ENCODE measurements around the gene CASZ1. TPM values are rescaled to one million over a fixed set of nuclear protein-coding genes. Genes with fewer than 3 reads are reported as not detected.

The CASZ1 gene
- polyA plus RNA-seq, 3 donors: 0.30 to 3.7 (median 0.50) TPM

DNA sequence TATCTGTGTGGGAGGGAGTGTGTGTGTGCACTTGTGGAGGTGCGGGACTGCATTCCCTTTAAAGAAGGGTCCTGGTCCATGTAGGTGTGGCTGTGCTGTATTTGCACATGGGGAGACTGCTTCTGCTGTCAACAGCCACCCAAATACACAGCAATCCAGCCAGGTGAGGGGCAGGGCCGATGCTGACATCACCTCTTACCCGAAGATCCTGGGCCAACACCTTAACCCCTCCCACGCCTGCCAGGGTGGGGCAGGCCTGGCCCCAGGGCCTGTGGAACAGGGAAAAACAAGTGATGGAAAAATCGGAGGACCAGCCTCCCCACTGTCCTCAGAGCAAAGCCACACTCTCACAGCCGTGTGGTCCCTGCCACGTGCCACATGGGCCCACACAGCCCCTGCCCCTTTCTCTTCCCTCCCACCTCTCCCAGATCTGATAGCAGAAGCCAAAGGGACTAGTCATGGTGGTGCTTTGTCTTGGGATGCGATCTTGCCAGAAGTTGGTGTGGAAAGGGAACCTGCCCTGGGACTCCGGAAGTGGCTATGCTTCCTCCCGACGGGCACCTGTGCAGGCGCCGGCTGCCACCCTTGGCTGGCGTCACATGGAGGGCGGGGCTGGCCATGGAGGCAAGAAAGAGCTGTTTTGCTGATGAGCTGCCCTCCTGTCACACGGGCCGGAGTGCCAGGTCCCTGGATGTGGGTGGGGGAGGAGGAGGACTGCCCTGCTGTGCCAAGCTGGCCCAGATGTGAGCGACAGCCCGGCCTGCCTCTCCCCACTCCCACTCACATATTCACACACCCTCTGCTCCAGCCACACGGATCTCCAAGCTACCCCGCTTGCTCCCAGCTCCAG, 7.8 kb upstream of the CASZ1 start:
- Histone ChIP-seq H3K4me2 (replicated peaks; ENCODE audit: extremely low read depth, low read length, poor library complexity, severe bottlenecking) (no peak overlapping the region), H3K4me1 (ENCODE audit: control insufficient read depth in 1 of 2, insufficient read depth in 2 of 2, low read length in 2 of 2) (no peaks in the 10 kb centered on the region), H3K27ac (ENCODE audit: low read depth in 1 of 2, low read length in 2 of 2) (no peak overlapping the region), H2AFZ (ENCODE audit: insufficient read depth, low read depth, low read length, poor library complexity, severe bottlenecking) (no peak overlapping the region), H3K4me3 (replicated peaks in 1 of 3; ENCODE audit: low read depth in 2 of 3, low read length in 3 of 3) (no peak overlapping the region), H3K27me3 (ENCODE audit: control insufficient read depth in 2 of 2, insufficient read depth in 2 of 2, low read length in 2 of 2) (peaks cover 0 to 14% of the 10 kb centered on the region in 2 donors), H3K36me3 (replicated peaks in 1 of 2; ENCODE audit: control insufficient read depth in 1 of 2, insufficient read depth in 2 of 2, low read length in 2 of 2) (no peaks in the 10 kb centered on the region), H4K20me1 (ENCODE audit: insufficient read depth, low read length) (no peaks in the 10 kb centered on the region), H3K9me3 (replicated peaks in 1 of 2; ENCODE audit: control insufficient read depth in 1 of 2, insufficient read depth in 1 of 2, low read length in 2 of 2) (no peaks in the 10 kb centered on the region), H3K79me2 (ENCODE audit: insufficient read depth, low read length) (no peaks in the 10 kb centered on the region), H3K9ac (ENCODE audit: insufficient read depth, low read length, poor library complexity, severe bottlenecking) (no peak overlapping the region)
- WGBS (ENCODE audit: insufficient coverage): 58% methylated on average over 14 of the region's 21 CpGs
- no peak overlapping the region for H3K4me3 Mint-ChIP-seq
- no peak overlapping the region for H3K27ac Mint-ChIP-seq
- intact Hi-C loops (cut with micrococcal nuclease): no loop called here
- no peaks in the 10 kb centered on the region for H3K4me1 Mint-ChIP-seq
- no peak for DNase-seq
- H3K27me3 Mint-ChIP-seq (ENCODE audit: low read depth in 3 of 3): peaks cover 29 to 48% (median 38%) of the 10 kb centered on the region in 3 donors
- H3K9me3 Mint-ChIP-seq: no peaks in the 10 kb centered on the region
- TF ChIP-seq, protein P1, sequence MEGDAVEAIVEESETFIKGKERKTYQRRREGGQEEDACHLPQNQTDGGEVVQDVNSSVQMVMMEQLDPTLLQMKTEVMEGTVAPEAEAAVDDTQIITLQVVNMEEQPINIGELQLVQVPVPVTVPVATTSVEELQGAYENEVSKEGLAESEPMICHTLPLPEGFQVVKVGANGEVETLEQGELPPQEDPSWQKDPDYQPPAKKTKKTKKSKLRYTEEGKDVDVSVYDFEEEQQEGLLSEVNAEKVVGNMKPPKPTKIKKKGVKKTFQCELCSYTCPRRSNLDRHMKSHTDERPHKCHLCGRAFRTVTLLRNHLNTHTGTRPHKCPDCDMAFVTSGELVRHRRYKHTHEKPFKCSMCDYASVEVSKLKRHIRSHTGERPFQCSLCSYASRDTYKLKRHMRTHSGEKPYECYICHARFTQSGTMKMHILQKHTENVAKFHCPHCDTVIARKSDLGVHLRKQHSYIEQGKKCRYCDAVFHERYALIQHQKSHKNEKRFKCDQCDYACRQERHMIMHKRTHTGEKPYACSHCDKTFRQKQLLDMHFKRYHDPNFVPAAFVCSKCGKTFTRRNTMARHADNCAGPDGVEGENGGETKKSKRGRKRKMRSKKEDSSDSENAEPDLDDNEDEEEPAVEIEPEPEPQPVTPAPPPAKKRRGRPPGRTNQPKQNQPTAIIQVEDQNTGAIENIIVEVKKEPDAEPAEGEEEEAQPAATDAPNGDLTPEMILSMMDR (IDR thresholded peaks at IDR 0.05): no peak
- no peaks in the 10 kb centered on the region for H3K36me3 Mint-ChIP-seq

DNA sequence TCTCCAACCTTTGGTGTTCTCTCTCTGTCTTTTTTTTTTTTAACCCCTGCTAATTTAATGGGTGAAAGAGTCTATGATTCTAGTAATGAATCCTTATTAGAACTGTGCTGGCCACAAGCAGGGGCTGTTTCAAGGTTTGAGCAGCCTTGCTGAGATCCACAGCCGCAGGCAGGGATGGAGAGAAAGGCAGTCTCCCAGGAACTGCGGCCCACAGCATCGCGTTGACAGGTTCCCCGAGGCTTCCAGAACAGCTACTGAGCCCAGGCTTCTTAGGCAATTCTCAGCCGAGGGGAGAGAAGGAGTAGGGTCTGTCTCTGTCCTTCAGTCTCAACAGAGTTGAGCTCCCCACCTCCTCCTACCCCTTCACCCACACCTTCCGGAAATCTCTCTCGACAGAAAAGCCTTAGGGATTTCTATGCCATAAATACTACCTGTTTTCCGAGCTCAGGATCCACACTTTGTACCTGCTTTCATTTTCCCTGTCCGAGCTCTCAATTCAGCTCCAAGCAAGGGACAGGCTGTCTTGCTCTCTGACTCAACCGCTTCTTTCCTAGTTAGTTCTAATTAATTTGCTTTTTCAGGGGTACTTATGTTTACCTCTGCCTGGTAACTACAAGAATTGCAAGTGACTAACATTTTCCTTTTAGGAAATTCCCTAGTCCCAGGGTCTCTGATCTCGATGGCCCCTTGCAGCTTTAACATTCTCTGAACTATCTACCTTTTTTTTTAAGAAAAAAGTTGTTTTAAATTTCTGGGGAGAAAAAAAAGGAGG, 6.7 kb upstream of the CASZ1 start:
- H3K27me3 Mint-ChIP-seq (ENCODE audit: low read depth in 3 of 3): peaks cover 33 to 50% (median 36%) of the 10 kb centered on the region in 3 donors
- Histone ChIP-seq H3K4me1 (ENCODE audit: control insufficient read depth in 1 of 2, insufficient read depth in 2 of 2, low read length in 2 of 2) (no peaks in the 10 kb centered on the region), H3K79me2 (ENCODE audit: insufficient read depth, low read length) (no peaks in the 10 kb centered on the region), H3K4me3 (replicated peaks in 1 of 3; ENCODE audit: low read depth in 2 of 3, low read length in 3 of 3) (no peak overlapping the region), H3K27ac (ENCODE audit: low read depth in 1 of 2, low read length in 2 of 2) (no peak overlapping the region), H3K36me3 (replicated peaks in 1 of 2; ENCODE audit: control insufficient read depth in 1 of 2, insufficient read depth in 2 of 2, low read length in 2 of 2) (no peaks in the 10 kb centered on the region), H3K9me3 (replicated peaks in 1 of 2; ENCODE audit: control insufficient read depth in 1 of 2, insufficient read depth in 1 of 2, low read length in 2 of 2) (no peaks in the 10 kb centered on the region), H4K20me1 (ENCODE audit: insufficient read depth, low read length) (no peaks in the 10 kb centered on the region), H3K4me2 (replicated peaks; ENCODE audit: extremely low read depth, low read length, poor library complexity, severe bottlenecking) (no peak overlapping the region), H3K27me3 (ENCODE audit: control insufficient read depth in 2 of 2, insufficient read depth in 2 of 2, low read length in 2 of 2) (peaks cover 5 to 17% of the 10 kb centered on the region in 2 donors), H3K9ac (ENCODE audit: insufficient read depth, low read length, poor library complexity, severe bottlenecking) (no peak overlapping the region), H2AFZ (ENCODE audit: insufficient read depth, low read depth, low read length, poor library complexity, severe bottlenecking) (no peak overlapping the region)
- peak overlapping the region in 1 of 2 donors; percentile 67 for H3K4me3 Mint-ChIP-seq
- H3K4me1 Mint-ChIP-seq: no peaks in the 10 kb centered on the region
- TF ChIP-seq, protein P1 (IDR thresholded peaks at IDR 0.05): no peak
- no peak for DNase-seq
- H3K9me3 Mint-ChIP-seq: no peaks in the 10 kb centered on the region
- H3K27ac Mint-ChIP-seq: peak overlapping the region in 1 of 7 donors; percentile 61
- intact Hi-C loops (cut with micrococcal nuclease): no loop called here
- WGBS (ENCODE audit: insufficient coverage): 83% methylated on average over 4 of the region's 12 CpGs
- H3K36me3 Mint-ChIP-seq: no peaks in the 10 kb centered on the region

All from CD14-positive monocyte (primary cell).